Body of pancreas (tissue), 4 donors: ENCODE results near the gene MDH1. TPM values are rescaled to one million over a fixed set of nuclear protein-coding genes. Genes with fewer than 3 reads are reported as not detected.

ENCODE experiments used
- ATAC-seq: fragments of 150-250 bp; one replicate; pipeline ENCODE4 v1.9.1; 2016
- DNase-seq, 4 donors: peaks; one replicate each; pipeline ENCODE4 v3.0.0-alpha.2; 2019
- H3K27ac ChIP-seq, 4 donors: fragments of 200-600 bp; sonication (generic); 1 replicate in 3 of 4; 2 replicates in 1 of 4; pipeline versions ENCODE4 v1.5.1 to v1.6.1; 2016 to 2019; ENCODE audit warnings: mild to moderate bottlenecking in 1 of 4, mixed read lengths in 1 of 4, moderate library complexity in 1 of 4
- H3K27me3 ChIP-seq, 2 donors: fragments of 200-600 bp; sonication (generic); one replicate each; pipeline ENCODE4 v1.6.0; 2016; ENCODE audit warnings: mild to moderate bottlenecking in 1 of 2
- H3K36me3 ChIP-seq, 2 donors: fragments of 200-600 bp; sonication (generic); replicated peaks in 1 of 2; 2 replicates each; pipeline ENCODE4 v1.5.1; 2016; ENCODE audit warnings: low read depth in 2 of 2; ENCODE audit not compliant: insufficient read depth in 1 of 2
- H3K4me1 ChIP-seq: fragments of 200-600 bp; sonication (generic); one replicate; pipeline ENCODE4 v1.6.0; 2016
- H3K4me3 ChIP-seq, 2 donors: fragments of 200-600 bp; sonication (generic); 1 replicate in 1 of 2; 2 replicates in 1 of 2; pipeline ENCODE4 v1.5.1; 2016 to 2019
- H3K9me3 ChIP-seq, 3 donors: fragments of 200-600 bp; sonication (generic); 1 replicate in 2 of 3; 2 replicates in 1 of 3; pipeline ENCODE4 v1.5.1; 2016
- POLR2A ChIP-seq, 3 donors: fragments of 450-650 bp; IDR thresholded peaks; one replicate each; pipeline ENCODE4 v1.6.1; 2016; ENCODE audit warnings: antibody characterized with exemption in 3 of 3, mild to moderate bottlenecking in 2 of 3
- WGBS, 2 donors: methylation state at CpG; one replicate each; pipeline ENCODE4 v1.1.5; 2017; 5-methylcytosine and 5-hydroxymethylcytosine counted together
- intact Hi-C: fragments of 100-400 bp; cut with DNase I; formaldehyde crosslinking; loops from one replicate; pipeline ENCODE4 v1.15.1; 2023
- total RNA-seq, 2 donors: library from RNA; depleted of rRNA; stranded (reverse); fragments of >200 nt; gene quantifications; one replicate each; pipeline ENCODE4 v1.1.0, GENCODE V29; 2016
- TF ChIP-seq, protein P1 (sequence below), 7 experiments: fragments of 450-650 bp in 4 of 7; fragments of 200-600 bp in 3 of 7; sonication (generic) in 3 of 7; IDR thresholded peaks; one replicate each; pipeline ENCODE4 v1.5.1; 2016 to 2019; ENCODE audit warnings: antibody characterized with exemption in 7 of 7

The MDH1 gene
- total RNA-seq, 2 donors from 2014 or later, result 61.2 to 93.9 TPM

DNA sequence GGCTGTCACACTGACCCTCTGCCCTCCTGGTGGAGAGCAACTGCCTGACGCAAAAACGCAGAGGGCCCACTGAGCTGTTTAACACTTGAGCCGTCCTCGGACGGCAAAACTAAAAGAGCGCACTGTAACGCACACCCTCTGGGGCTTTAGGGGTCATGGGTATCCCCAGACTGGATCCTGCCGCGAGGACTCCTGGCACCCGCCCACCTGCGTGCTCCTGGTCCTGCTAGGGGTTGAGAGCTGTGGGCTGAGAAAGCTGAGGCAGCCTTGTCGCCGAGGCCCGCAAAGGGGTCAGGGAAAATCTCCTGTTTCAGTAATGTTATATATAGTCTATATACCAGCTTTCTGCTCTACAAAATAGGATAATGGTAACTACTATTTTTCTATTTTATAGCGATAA lies 39.1 kb downstream of the MDH1 start:
- ATAC-seq, result no peak
- no peak for DNase-seq
- intact Hi-C loops, result no loop called here
- H3K9me3 ChIP-seq, result peaks cover 0 to 7% (median 0%) of the 10 kb centered on the region in 3 donors
- WGBS, 2 donors, result 92% methylated on average over 14 to 15 of the region's 15 CpGs
- TF ChIP-seq, protein P1, sequence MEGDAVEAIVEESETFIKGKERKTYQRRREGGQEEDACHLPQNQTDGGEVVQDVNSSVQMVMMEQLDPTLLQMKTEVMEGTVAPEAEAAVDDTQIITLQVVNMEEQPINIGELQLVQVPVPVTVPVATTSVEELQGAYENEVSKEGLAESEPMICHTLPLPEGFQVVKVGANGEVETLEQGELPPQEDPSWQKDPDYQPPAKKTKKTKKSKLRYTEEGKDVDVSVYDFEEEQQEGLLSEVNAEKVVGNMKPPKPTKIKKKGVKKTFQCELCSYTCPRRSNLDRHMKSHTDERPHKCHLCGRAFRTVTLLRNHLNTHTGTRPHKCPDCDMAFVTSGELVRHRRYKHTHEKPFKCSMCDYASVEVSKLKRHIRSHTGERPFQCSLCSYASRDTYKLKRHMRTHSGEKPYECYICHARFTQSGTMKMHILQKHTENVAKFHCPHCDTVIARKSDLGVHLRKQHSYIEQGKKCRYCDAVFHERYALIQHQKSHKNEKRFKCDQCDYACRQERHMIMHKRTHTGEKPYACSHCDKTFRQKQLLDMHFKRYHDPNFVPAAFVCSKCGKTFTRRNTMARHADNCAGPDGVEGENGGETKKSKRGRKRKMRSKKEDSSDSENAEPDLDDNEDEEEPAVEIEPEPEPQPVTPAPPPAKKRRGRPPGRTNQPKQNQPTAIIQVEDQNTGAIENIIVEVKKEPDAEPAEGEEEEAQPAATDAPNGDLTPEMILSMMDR (IDR thresholded peaks at IDR 0.05), result no peak
- no peaks in the 10 kb centered on the region for H3K4me1 ChIP-seq
- H3K36me3 ChIP-seq, result no peaks in the 10 kb centered on the region
- H3K4me3 ChIP-seq, result no peak overlapping the region
- H3K27me3 ChIP-seq, result no peaks in the 10 kb centered on the region
- no peak overlapping the region for H3K27ac ChIP-seq

DNA sequence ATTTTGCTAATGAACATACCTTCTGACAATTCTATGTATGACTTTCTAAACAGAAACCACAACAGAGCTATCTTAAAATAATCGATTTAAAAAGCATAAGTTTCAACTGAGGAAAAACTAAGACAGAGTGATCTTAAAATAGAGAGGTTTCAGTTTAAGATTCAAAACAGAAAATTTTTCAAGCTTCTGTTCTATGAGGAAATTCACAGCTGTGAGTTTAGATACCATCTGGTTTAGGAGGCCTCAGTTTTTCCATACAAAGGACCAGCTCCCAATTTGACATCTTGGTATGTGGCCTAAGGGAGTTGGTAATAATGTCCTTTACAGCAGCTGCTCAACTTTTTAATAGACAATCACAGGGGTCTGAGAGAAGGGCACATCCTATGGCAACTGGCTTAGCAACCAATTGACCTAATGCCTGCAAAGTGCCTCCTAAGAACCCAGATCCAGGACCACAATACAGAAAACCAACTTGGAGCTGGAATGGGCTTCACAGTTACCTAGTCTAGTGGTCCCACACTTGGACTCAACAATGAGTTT lies 39.7 kb downstream of the MDH1 start:
- intact Hi-C loops, result no loop called here
- Histone ChIP-seq H3K9me3 (peaks cover 0 to 7% (median 0%) of the 10 kb centered on the region in 3 donors), H3K27ac (no peak overlapping the region), H3K36me3 (no peaks in the 10 kb centered on the region), H3K27me3 (no peaks in the 10 kb centered on the region), H3K4me1 (no peaks in the 10 kb centered on the region), H3K4me3 (no peak overlapping the region)
- DNase-seq, result no peak
- no peak for TF ChIP-seq POLR2A (IDR thresholded peaks at IDR 0.05)
- TF ChIP-seq, protein P1 (IDR thresholded peaks at IDR 0.05), result no peak
- 71 to 87% methylated on average over 1 of the region's 1 CpG for WGBS, 2 donors
- no peak for ATAC-seq

DNA sequence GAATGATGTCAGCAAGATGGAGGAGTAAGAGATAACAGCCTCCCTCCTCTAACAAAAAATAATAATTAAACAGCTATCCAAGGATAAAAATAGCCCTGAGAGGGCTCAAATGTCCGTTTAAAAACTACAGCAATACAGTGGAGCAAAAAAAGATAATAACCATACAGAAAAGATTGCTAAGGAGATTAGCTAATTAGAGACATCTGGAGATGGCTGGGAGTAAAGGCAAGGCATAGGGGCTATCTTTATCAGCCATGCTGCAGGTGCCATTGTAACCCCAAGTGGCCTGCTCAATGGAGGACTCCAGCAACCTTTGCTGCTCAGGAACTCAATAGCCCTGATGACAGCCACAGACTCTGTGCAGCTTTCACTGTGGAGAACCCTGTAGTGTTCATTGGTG lies 42.7 kb downstream of the MDH1 start:
- H3K36me3 ChIP-seq, result no peaks in the 10 kb centered on the region
- TF ChIP-seq, protein P1 (IDR thresholded peaks at IDR 0.05), result no peak
- no peak for TF ChIP-seq POLR2A (IDR thresholded peaks at IDR 0.05)
- H3K9me3 ChIP-seq, result peaks cover 0 to 10% (median 0%) of the 10 kb centered on the region in 3 donors
- ATAC-seq (no peak), DNase-seq (no peak)
- H3K27ac ChIP-seq, result no peak overlapping the region
- no peaks in the 10 kb centered on the region for H3K4me1 ChIP-seq
- no peak overlapping the region for H3K4me3 ChIP-seq
- intact Hi-C loops, result no loop called here
- 40 to 44% methylated on average over 1 of the region's 1 CpG for WGBS, 2 donors
- no peaks in the 10 kb centered on the region for H3K27me3 ChIP-seq

DNA sequence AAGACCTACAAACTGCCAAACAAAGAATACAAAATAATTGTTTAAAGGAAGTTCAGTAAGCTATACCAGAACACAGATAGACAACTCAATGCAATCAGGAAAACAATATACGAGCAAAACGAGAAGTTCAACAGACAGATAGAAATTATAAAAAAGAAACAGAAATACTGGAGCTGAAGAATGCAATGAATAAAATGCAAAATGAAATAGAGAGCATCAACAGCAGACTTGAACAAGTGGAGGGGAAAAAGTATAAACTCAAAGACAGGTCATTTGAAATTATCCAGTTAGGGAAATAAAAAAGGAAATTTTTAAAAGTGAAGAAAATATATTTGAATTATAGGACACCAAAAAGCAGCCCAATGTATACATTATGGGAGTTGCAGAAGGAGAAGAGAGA lies 43.6 kb downstream of the MDH1 start:
- DNase-seq, result no peak
- TF ChIP-seq POLR2A (IDR thresholded peaks at IDR 0.05), result no peak
- TF ChIP-seq, protein P1 (IDR thresholded peaks at IDR 0.05), result no peak
- Histone ChIP-seq H3K27ac (no peak overlapping the region), H3K9me3 (peaks cover 0 to 10% (median 0%) of the 10 kb centered on the region in 3 donors), H3K36me3 (no peaks in the 10 kb centered on the region), H3K27me3 (no peaks in the 10 kb centered on the region), H3K4me1 (no peaks in the 10 kb centered on the region), H3K4me3 (no peak overlapping the region)
- intact Hi-C loops, result no loop called here
- 80 to 85% methylated on average over 2 of the region's 2 CpGs for WGBS, 2 donors
- ATAC-seq, result no peak

DNA sequence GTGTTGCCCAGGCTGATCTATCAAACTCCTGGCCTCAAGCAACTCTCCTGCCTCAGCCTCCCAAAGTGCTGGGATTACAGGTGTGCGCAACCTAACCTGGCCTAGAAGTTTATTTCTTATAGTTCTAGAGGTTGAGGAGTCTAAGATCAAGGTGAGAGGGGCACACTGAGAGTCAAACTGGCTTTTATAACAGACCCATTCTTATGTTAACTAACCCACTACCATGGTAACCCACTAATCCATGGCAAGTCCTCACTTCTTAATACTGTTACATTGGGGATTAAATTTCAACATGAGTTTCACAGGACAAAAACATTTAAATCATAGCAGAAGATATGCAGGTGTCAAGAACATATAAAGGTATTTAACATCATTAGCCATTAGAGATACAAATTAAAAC lies 50.6 kb downstream of the MDH1 start:
- 89 to 94% methylated on average over 1 of the region's 1 CpG for WGBS, 2 donors
- no peaks in the 10 kb centered on the region for H3K4me1 ChIP-seq
- intact Hi-C loops, result no loop called here
- ATAC-seq (no peak), DNase-seq (no peak)
- H3K9me3 ChIP-seq, result no peaks in the 10 kb centered on the region
- no peaks in the 10 kb centered on the region for H3K27me3 ChIP-seq
- no peak overlapping the region for H3K27ac ChIP-seq
- H3K4me3 ChIP-seq, result no peak overlapping the region
- TF ChIP-seq, protein P1 (IDR thresholded peaks at IDR 0.05), result no peak
- no peak for TF ChIP-seq POLR2A (IDR thresholded peaks at IDR 0.05)
- H3K36me3 ChIP-seq, result no peaks in the 10 kb centered on the region
